OCI-LY7 (cell line): ENCODE measurements around the gene ABCB8. TPM values are rescaled to one million over a fixed set of nuclear protein-coding genes. Genes with fewer than 3 reads are reported as not detected.

ENCODE experiments used
- BruUV-seq: library from RNA; stranded (reverse); fragments of 400-500 nt; replicated peaks from 2 replicates; lab custom pipeline; 2021; lab: Mats Ljungman, UMichigan
- CTCF ChIA-PET: fragments of 300-600 bp; sonication (Branson Sonifier 250); formaldehyde crosslinking; loops from one replicate; lab custom pipeline; 2022; ENCODE audit warnings: antibody characterized with exemption; ENCODE audit not compliant: unreplicated experiment; lab: Charles Lee
- POLR2A ChIA-PET: fragments of 300-600 bp; sonication (Branson Sonifier 250); formaldehyde crosslinking; loops from one replicate; lab custom pipeline; 2022; ENCODE audit warnings: antibody characterized with exemption; lab: Charles Lee
- DNase-seq: peaks from one replicate; pipeline ENCODE4 v3.0.0-alpha.2; 2015; ENCODE audit warnings: low spot score
- H2AFZ ChIP-seq: fragments of 200-600 bp; sonication (generic), shearing (Covaris generic); 2 replicates; pipeline ENCODE4 v1.6.1; 2014; ENCODE audit warnings: mild to moderate bottlenecking, antibody characterized with exemption, low read length, moderate library complexity
- H3K27ac ChIP-seq: fragments of 200-600 bp; sonication (generic); 2 replicates; pipeline ENCODE4 v1.5.1; 2014; ENCODE audit warnings: mixed run types, low read depth, mild to moderate bottlenecking, moderate library complexity, low read length, inconsistent platforms; ENCODE audit not compliant: poor library complexity, severe bottlenecking
- H3K36me3 ChIP-seq: fragments of 200-600 bp; sonication (generic); 2 replicates; pipeline ENCODE4 v1.6.1; 2014; ENCODE audit warnings: mild to moderate bottlenecking, antibody characterized with exemption, low read length, moderate library complexity, mixed read lengths; ENCODE audit not compliant: insufficient read depth
- H3K4me1 ChIP-seq: fragments of 200-600 bp; sonication (generic); 2 replicates; pipeline ENCODE4 v1.5.1; 2014; ENCODE audit warnings: mild to moderate bottlenecking, low read length; ENCODE audit not compliant: insufficient read depth, poor library complexity, severe bottlenecking
- H3K4me2 ChIP-seq: fragments of 200-600 bp; sonication (generic); 2 replicates; pipeline ENCODE4 v1.6.1; 2014; ENCODE audit warnings: mild to moderate bottlenecking, low read length
- H3K4me3 ChIP-seq: fragments of 200-600 bp; sonication (generic); 2 replicates; pipeline ENCODE4 v1.5.1; 2014; ENCODE audit warnings: mild to moderate bottlenecking, low read depth, low read length; ENCODE audit not compliant: poor library complexity, severe bottlenecking
- H3K79me2 ChIP-seq: fragments of 200-600 bp; sonication (generic); 2 replicates; pipeline ENCODE4 v1.6.1; 2016; ENCODE audit warnings: low read depth, mild to moderate bottlenecking, low read length, moderate library complexity, mixed read lengths; ENCODE audit not compliant: insufficient read depth
- H3K9me2 ChIP-seq: fragments of 200-600 bp; sonication (generic); 2 replicates; pipeline ENCODE4 v1.6.1; 2016; ENCODE audit warnings: mild to moderate bottlenecking, low read length, mixed read lengths; ENCODE audit not compliant: insufficient read depth
- H3K9me3 ChIP-seq: fragments of 200-600 bp; sonication (generic); 2 replicates; pipeline ENCODE4 v1.6.1; 2014; ENCODE audit warnings: mild to moderate bottlenecking, mixed run types, low read length, mixed read lengths
- H4K20me1 ChIP-seq: fragments of 200-600 bp; sonication (generic); 2 replicates; pipeline ENCODE4 v1.6.1; 2014; ENCODE audit warnings: mild to moderate bottlenecking, antibody characterized with exemption, low read length, moderate library complexity, mixed read lengths; ENCODE audit not compliant: insufficient read depth
- EZH2phosphoT487 ChIP-seq: fragments of 200-600 bp; sonication (generic); IDR thresholded peaks from 2 replicates; pipeline ENCODE4 v1.6.1; 2018; ENCODE audit warnings: low read depth, borderline replicate concordance, mild to moderate bottlenecking, mixed run types, antibody characterized with exemption, low read length, moderate library complexity, mixed read lengths
- intact Hi-C: fragments of 100-400 bp; cut with micrococcal nuclease; formaldehyde crosslinking; loops from one replicate; pipeline ENCODE4 v1.10.0; 2022; ENCODE audit not compliant: unreplicated experiment
- total RNA-seq, 2 experiments: library from RNA; depleted of rRNA in 1 of 2; stranded (reverse); fragments of >200 nt in 1 of 2; shearing (Covaris generic) in 1 of 2; gene quantifications; 2 replicates each; pipeline ENCODE4 v1.2.3, GENCODE V29; 2014 to 2022
- TF ChIP-seq, protein P1 (sequence below): fragments of 200-600 bp; sonication (generic); conservative IDR thresholded peaks from 2 replicates; pipeline ENCODE4 v1.5.1; 2014; ENCODE audit warnings: mild to moderate bottlenecking, antibody characterized with exemption, low read length, moderate library complexity, mixed read lengths

ABCB8 gene
- total RNA-seq, 2 experiments from 2014 or later = 32.0 to 64.7 TPM

DNA sequence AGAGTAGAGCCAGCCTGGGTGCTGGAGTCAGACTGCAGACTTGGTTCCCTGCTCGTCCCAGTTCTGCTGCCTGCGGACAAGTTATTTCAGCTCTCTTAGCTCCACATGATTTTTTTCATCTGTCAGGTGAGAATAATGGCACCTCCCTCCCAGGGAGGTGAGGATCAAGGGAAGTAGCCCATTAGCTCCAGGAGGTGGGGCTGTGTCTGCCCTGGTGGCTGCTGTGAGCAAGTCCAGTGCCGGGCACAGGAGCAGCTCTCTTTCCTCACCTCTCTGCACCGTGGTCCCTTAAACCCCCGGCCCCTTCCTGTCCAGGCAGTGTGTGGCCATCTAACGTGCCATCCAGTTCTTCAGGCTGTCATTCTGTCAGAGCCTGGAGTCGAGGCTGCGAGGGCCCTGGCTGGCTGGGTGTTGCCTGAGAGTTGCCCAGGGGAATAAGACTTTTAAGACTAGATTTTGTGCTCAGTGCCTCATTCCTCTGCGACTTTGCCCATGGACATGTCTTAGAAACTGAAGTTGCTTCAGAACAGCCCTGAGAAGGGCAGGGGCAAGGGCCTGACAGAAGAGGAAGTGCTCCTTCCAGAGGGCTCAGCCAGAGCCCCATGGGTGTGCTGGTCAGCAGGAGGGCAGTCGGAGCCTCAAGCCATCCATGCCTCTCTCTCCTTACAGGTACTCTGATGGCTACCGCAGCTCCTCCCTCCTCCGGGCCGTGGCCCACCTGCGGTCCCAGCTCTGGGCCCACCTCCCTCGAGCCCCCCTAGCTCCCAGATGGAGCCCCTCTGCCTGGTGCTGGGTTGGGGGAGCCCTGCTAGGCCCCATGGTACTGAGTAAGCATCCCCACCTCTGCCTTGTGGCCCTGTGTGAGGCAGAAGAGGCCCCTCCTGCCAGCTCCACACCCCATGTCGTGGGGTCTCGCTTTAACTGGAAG lies 5.0 kb downstream of the ABCB8 start:
- no peak overlapping the region for H2AFZ ChIP-seq
- H3K9me3 ChIP-seq = no peaks in the 10 kb centered on the region
- intact Hi-C loops = no loop called here
- H3K4me3 ChIP-seq = no peak overlapping the region
- no peaks in the 10 kb centered on the region for H3K9me2 ChIP-seq
- ChIA-PET CTCF (interaction anchor here (1.1 kb wide), 1 partner anchor 78 kb away, joined by 3 read pairs; no protein-coding TSS in a partner anchor), POLR2A (interaction anchor here (0.6 kb wide), 1 partner anchor 11 kb away, joined by 3 read pairs; no protein-coding TSS in a partner anchor)
- no peak for DNase-seq
- TF ChIP-seq EZH2phosphoT487 = no peak
- TF ChIP-seq, protein P1, sequence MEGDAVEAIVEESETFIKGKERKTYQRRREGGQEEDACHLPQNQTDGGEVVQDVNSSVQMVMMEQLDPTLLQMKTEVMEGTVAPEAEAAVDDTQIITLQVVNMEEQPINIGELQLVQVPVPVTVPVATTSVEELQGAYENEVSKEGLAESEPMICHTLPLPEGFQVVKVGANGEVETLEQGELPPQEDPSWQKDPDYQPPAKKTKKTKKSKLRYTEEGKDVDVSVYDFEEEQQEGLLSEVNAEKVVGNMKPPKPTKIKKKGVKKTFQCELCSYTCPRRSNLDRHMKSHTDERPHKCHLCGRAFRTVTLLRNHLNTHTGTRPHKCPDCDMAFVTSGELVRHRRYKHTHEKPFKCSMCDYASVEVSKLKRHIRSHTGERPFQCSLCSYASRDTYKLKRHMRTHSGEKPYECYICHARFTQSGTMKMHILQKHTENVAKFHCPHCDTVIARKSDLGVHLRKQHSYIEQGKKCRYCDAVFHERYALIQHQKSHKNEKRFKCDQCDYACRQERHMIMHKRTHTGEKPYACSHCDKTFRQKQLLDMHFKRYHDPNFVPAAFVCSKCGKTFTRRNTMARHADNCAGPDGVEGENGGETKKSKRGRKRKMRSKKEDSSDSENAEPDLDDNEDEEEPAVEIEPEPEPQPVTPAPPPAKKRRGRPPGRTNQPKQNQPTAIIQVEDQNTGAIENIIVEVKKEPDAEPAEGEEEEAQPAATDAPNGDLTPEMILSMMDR = no peak
- no peak overlapping the region for H3K4me2 ChIP-seq
- BruUV-seq = no TSS peak
- peaks cover 11% of the 10 kb centered on the region for H3K4me1 ChIP-seq
- H4K20me1 ChIP-seq = 0 out of 2 replicates have a peak, but pooled peaks cover 3% of the 10 kb centered on the region
- no peak overlapping the region for H3K27ac ChIP-seq
- H3K36me3 ChIP-seq = peaks cover 19% of the 10 kb centered on the region
- H3K79me2 ChIP-seq = peaks cover 14% of the 10 kb centered on the region; the same call in 1 of the 2 replicates

DNA sequence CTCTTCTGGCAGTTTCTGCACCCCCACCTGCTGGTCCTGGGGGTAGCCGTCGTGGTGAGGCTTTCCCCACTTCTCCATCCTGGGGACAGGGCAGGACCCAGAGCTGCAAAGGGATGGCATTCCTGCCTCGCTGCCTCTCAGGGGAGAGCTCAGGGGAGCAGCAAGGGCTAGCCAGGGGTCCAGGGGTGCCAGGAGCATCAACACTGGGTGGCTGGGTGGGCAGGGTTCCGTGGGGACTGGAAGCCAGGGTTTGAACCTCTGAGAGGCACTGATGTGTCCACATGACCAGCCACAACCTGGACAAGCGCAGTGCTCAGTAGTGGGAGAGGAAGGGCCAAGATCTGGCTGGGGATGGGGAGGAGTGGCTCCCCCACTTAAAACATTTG lies 5.6 kb downstream of the ABCB8 start:
- H3K9me2 ChIP-seq = no peaks in the 10 kb centered on the region
- H2AFZ ChIP-seq = no peak overlapping the region
- peaks cover 11% of the 10 kb centered on the region for H3K4me1 ChIP-seq
- ChIA-PET POLR2A (no interaction called here), CTCF (no interaction called here)
- H3K36me3 ChIP-seq = peaks cover 19% of the 10 kb centered on the region
- H3K27ac ChIP-seq = no peak overlapping the region
- H4K20me1 ChIP-seq = 0 out of 2 replicates have a peak, but pooled peaks cover 3% of the 10 kb centered on the region
- no peak overlapping the region for H3K4me3 ChIP-seq
- H3K4me2 ChIP-seq = no peak overlapping the region
- no peaks in the 10 kb centered on the region for H3K9me3 ChIP-seq
- intact Hi-C loops = no loop called here
- TF ChIP-seq, protein P1 = no peak
- no peak for TF ChIP-seq EZH2phosphoT487
- H3K79me2 ChIP-seq = peaks cover 11% of the 10 kb centered on the region; the same call in 1 of the 2 replicates
- DNase-seq = no peak
- BruUV-seq = no TSS peak
